NCI-H69 (cell line): ENCODE data around the gene KIF6.

Experiments
- DNase-seq: peaks from one replicate; lab custom pipeline; 2025; lab: John Stamatoyannopoulos, UW

Gene KIF6

GRCh38 chr6:39281312-39281980, 443.8 kb downstream of the KIF6 start:
- no peak for DNase-seq

- DNase-seq = no peak
Observed at GRCh38 chr6:39280247-39280731, 444.9 kb downstream of the KIF6 start.
